Suprapubic skin (tissue), 4 donors: ENCODE measurements around the gene AGAP1. TPM values are rescaled to one million over a fixed set of nuclear protein-coding genes. Genes with fewer than 3 reads are reported as not detected.

Experiments used
- DNase-seq, 2 donors: peaks; one replicate each; pipeline ENCODE4 v3.0.0-alpha.2; 2019; ENCODE audit warnings: low spot score in 2 of 2
- H3K27ac ChIP-seq: fragments of 200-600 bp; sonication (generic); one replicate; pipeline ENCODE4 v1.5.1; 2019
- H3K27me3 ChIP-seq: fragments of 200-600 bp; sonication (generic); one replicate; pipeline ENCODE4 v1.5.1; 2019
- H3K36me3 ChIP-seq: fragments of 200-600 bp; sonication (generic); one replicate; pipeline ENCODE4 v1.5.1; 2019
- H3K4me1 ChIP-seq: fragments of 200-600 bp; sonication (generic); one replicate; pipeline ENCODE4 v1.5.1; 2019
- H3K4me3 ChIP-seq: fragments of 200-600 bp; sonication (generic); one replicate; pipeline ENCODE4 v1.5.1; 2019; ENCODE audit warnings: mild to moderate bottlenecking
- H3K9me3 ChIP-seq: fragments of 200-600 bp; sonication (generic); one replicate; pipeline ENCODE4 v1.5.1; 2019
- CTCF ChIP-seq, 2 donors: fragments of 200-600 bp in 1 of 2; fragments of 450-650 bp in 1 of 2; sonication (generic) in 1 of 2; IDR thresholded peaks; one replicate each; pipeline ENCODE4 v1.5.1; 2016 to 2019; ENCODE audit warnings: antibody characterized with exemption in 2 of 2, mild to moderate bottlenecking in 1 of 2, moderate library complexity in 1 of 2
- EP300 ChIP-seq: sonication (generic); formaldehyde crosslinking; IDR thresholded peaks from one replicate; pipeline ENCODE4 v1.6.1; 2017; ENCODE audit warnings: antibody characterized with exemption
- POLR2A ChIP-seq, 2 donors: fragments of 450-650 bp; IDR thresholded peaks; one replicate each; pipeline ENCODE4 v1.6.1; 2017; ENCODE audit warnings: antibody characterized with exemption in 2 of 2, mild to moderate bottlenecking in 2 of 2, moderate library complexity in 2 of 2
- POLR2AphosphoS5 ChIP-seq, 3 donors: sonication (generic); formaldehyde crosslinking; IDR thresholded peaks; one replicate each; pipeline ENCODE4 v1.6.1; 2017; ENCODE audit warnings: antibody characterized with exemption in 3 of 3
- WGBS: methylation state at CpG from one replicate; pipeline ENCODE4 v1.1.5; 2018; 5-methylcytosine and 5-hydroxymethylcytosine counted together
- total RNA-seq, 4 donors: library from RNA; depleted of rRNA; stranded (reverse); fragments of >200 nt; gene quantifications; one replicate each; pipeline ENCODE4 v1.1.0, GENCODE V29; 2016

The AGAP1 gene
- total RNA-seq, 4 donors from 2014 or later, result 14.1 to 30.7 (median 19.4) TPM

GRCh38 chr2:235843591-235844395 is 349.9 kb downstream of the AGAP1 start:
- WGBS, result 88% methylated on average over 12 of the region's 12 CpGs
- no peaks in the 10 kb centered on the region for H3K4me1 ChIP-seq
- H3K27ac ChIP-seq, result no peak overlapping the region
- no peak for TF ChIP-seq POLR2AphosphoS5 (IDR thresholded peaks at IDR 0.05)
- TF ChIP-seq EP300, result no peak
- no peak for TF ChIP-seq CTCF (IDR thresholded peaks at IDR 0.05)
- no peak for TF ChIP-seq POLR2A (IDR thresholded peaks at IDR 0.05)
- H3K4me3 ChIP-seq, result no peak overlapping the region
- H3K36me3 ChIP-seq, result no peaks in the 10 kb centered on the region
- DNase-seq, result peak in 1 of 2 donors; percentile 20
- H3K9me3 ChIP-seq, result no peaks in the 10 kb centered on the region
- H3K27me3 ChIP-seq, result no peaks in the 10 kb centered on the region

- no peak overlapping the region for H3K4me3 ChIP-seq
- H3K27ac ChIP-seq, result no peak overlapping the region
- no peaks in the 10 kb centered on the region for H3K36me3 ChIP-seq
- no peak for DNase-seq
- TF ChIP-seq POLR2A (IDR thresholded peaks at IDR 0.05) (no peak), POLR2AphosphoS5 (IDR thresholded peaks at IDR 0.05) (no peak), CTCF (IDR thresholded peaks at IDR 0.05) (no peak), EP300 (no peak)
- WGBS, result 89% methylated on average over 8 of the region's 8 CpGs
- H3K9me3 ChIP-seq, result no peaks in the 10 kb centered on the region
- no peaks in the 10 kb centered on the region for H3K4me1 ChIP-seq
- no peaks in the 10 kb centered on the region for H3K27me3 ChIP-seq
These were observed 350.7 kb downstream of the AGAP1 start for GRCh38 chr2:235844561-235844960.

- Histone ChIP-seq H3K27ac (no peak overlapping the region), H3K36me3 (no peaks in the 10 kb centered on the region), H3K4me3 (no peak overlapping the region), H3K4me1 (no peaks in the 10 kb centered on the region), H3K9me3 (no peaks in the 10 kb centered on the region), H3K27me3 (no peaks in the 10 kb centered on the region)
- no peak for TF ChIP-seq CTCF (IDR thresholded peaks at IDR 0.05)
- TF ChIP-seq EP300, result no peak
- TF ChIP-seq POLR2AphosphoS5 (IDR thresholded peaks at IDR 0.05), result no peak
- no peak for TF ChIP-seq POLR2A (IDR thresholded peaks at IDR 0.05)
- DNase-seq, result peak in 1 of 2 donors; percentile 22
- WGBS, result 81% methylated on average over 6 of the region's 6 CpGs
These were observed 351.4 kb downstream of the AGAP1 start for GRCh38 chr2:235845245-235845644.

GRCh38 chr2:235847576-235847975 is 353.7 kb downstream of the AGAP1 start:
- no peaks in the 10 kb centered on the region for H3K27me3 ChIP-seq
- no peaks in the 10 kb centered on the region for H3K4me1 ChIP-seq
- no peak for TF ChIP-seq CTCF (IDR thresholded peaks at IDR 0.05)
- TF ChIP-seq POLR2A (IDR thresholded peaks at IDR 0.05), result no peak
- no peak for TF ChIP-seq EP300
- TF ChIP-seq POLR2AphosphoS5 (IDR thresholded peaks at IDR 0.05), result no peak
- H3K27ac ChIP-seq, result no peak overlapping the region
- no peaks in the 10 kb centered on the region for H3K9me3 ChIP-seq
- WGBS, result 94% methylated on average over 11 of the region's 11 CpGs
- H3K4me3 ChIP-seq, result no peak overlapping the region
- no peaks in the 10 kb centered on the region for H3K36me3 ChIP-seq
- peak in 1 of 2 donors; percentile 27 for DNase-seq

GRCh38 chr2:235848055-235848454 is 354.2 kb downstream of the AGAP1 start:
- Histone ChIP-seq H3K36me3 (no peaks in the 10 kb centered on the region), H3K4me1 (no peaks in the 10 kb centered on the region), H3K9me3 (no peaks in the 10 kb centered on the region), H3K27ac (no peak overlapping the region), H3K27me3 (no peaks in the 10 kb centered on the region), H3K4me3 (no peak overlapping the region)
- peak in 1 of 2 donors; percentile 11 for DNase-seq
- whole genome bisulfite sequencing, result 98% methylated on average over 4 of the region's 4 CpGs
- no peak for TF ChIP-seq CTCF (IDR thresholded peaks at IDR 0.05)
- TF ChIP-seq POLR2A (IDR thresholded peaks at IDR 0.05), result no peak
- TF ChIP-seq EP300, result no peak
- TF ChIP-seq POLR2AphosphoS5 (IDR thresholded peaks at IDR 0.05), result no peak
